ENCODE measurements around the gene DHRS7B.
"Not testable (repeated sequence)": the region's sequence is repeated elsewhere in the genome, so short reads cannot be mapped to it uniquely, and the experiment has no call there.

DHRS7B gene

GRCh38 chr17:21177401-21177800 is 50.6 kb downstream of the DHRS7B start:
- DNase-seq (ENCODE audit: low spot score), result no peak

DNA sequence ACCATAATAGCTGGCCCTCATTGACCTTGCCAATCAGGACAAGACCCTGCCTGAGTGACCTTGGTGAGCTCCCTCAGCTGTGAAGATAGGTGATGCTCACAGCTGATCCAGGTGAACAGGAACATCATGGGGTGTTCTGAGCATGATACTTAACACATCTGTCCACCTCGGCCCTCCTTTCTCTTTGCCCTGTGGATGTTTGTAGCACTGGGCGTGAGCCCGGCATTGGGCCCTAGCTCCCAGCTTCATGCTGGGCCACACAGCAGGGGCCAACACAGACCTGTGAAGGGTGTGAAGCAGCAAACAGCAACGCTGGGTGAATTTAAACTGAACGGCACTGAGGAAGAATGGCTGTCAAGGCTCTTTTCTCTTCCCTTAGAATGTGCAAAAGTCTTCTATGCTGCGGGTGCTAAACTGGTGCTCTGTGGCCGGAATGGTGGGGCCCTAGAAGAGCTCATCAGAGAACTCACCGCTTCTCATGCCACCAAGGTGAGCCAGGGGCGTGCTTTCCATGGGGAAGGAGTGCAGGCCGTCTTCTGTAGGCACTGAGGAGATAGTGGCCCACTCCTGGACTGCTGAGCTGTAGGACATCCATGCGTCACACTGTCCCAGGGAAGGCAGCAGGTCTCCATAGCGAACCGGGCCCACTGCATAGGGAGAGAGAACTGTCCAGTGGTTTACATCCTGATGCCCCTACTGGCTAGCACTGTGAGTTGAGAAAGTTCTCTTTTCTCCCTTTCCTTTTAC is 51.3 kb downstream of the DHRS7B start:
- DNase-seq (ENCODE audit: low spot score), result no peak

GRCh38 chr17:21183468-21183867 is 56.7 kb downstream of the DHRS7B start:
- DNase-seq (ENCODE audit: low spot score), result no peak

GRCh38 chr17:21184570-21184969 is 57.8 kb downstream of the DHRS7B start:
- DNase-seq (ENCODE audit: low spot score), result no peak

DNA sequence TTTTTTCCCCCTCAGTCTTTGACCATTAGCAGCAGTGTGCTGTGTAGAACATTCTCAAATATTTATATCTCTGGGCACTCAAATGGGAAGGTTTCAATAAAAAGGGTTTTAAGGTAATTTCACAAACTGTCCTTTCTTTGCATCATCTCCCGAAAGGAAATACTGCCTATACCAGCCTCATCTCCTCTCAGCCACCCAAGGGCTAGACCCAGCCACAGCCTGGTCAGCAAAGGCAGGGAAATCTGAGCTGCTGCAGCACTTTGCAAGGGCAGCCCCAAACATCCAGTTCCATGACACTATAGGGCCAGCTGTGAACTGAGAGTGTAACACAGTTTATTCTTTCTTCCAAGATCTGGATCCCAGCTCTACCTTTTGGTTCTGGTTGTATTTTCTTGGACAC is 58.3 kb downstream of the DHRS7B start:
- no peak for DNase-seq (ENCODE audit: low spot score)

DNA sequence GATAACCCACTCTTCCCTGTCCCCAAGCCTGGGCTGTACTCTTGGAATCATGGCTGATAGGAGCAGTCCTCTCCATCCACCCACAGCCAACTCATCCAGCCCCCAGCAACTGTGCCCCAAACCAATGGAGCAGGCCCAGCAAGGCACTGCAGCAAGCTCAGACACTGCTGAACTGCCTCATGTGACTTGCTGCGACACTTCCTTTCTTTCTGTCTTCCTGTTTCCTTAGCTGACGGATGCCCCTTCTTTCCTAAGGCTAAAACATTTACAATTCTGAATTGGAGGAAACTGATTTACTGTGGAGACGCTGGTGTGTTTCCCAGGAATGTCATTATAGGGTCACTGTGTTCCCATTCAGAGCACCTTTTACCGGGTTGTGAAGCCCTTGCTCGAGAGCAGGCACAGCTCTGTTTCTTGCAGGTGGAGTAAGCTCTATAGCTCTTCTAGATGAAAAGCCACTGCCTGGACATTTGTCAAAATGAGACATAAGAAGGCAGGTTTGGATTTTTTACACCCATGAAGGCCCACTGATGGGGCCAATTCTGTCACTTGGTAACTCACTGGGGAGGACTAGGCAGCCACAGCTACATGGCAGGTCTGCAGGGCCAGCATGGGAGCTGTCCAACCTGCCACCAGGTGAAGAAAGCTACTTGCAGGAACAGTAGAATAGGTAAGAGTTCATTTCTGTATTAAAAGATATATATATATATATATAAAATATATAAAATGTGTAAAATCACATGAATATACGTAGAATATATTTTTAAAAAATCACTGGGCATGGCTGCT is 59.8 kb downstream of the DHRS7B start:
- DNase-seq (ENCODE audit: low spot score), result no peak

- no peak for DNase-seq (ENCODE audit: low spot score)
Observed at GRCh38 chr17:21189361-21189760, 62.6 kb downstream of the DHRS7B start.

DNA sequence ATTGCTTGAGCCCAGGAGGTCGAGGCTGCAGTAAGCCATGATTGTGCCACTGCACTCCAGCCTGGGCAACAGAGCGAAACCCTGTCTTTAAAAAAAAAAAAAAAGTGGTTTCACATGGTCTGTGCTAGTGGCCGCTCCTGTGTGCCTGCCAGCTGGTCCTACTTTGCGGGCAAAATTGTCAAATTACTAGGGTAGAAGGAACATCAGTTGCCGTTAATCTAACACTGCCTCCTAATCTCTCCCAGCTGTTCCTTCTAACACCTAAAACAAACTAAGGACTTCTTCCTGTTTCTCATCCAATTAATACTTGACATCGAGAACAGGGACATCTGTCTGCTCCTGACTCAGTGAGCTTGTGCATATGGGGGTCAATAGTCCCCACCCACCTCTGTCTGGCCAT is 63.3 kb downstream of the DHRS7B start:
- no peak for DNase-seq (ENCODE audit: low spot score)

- no peak for DNase-seq (ENCODE audit: low spot score)
Observed at GRCh38 chr17:21191698-21192097, 64.9 kb downstream of the DHRS7B start.

- not testable (repeated sequence) for DNase-seq (ENCODE audit: low spot score)
Observed at GRCh38 chr17:21192414-21192813, 65.7 kb downstream of the DHRS7B start.

GRCh38 chr17:21193031-21193430 is 66.3 kb downstream of the DHRS7B start:
- no peak for DNase-seq (ENCODE audit: low spot score)

- DNase-seq (ENCODE audit: low spot score), result no peak
Observed at GRCh38 chr17:21194226-21194625, 67.5 kb downstream of the DHRS7B start.

DNA sequence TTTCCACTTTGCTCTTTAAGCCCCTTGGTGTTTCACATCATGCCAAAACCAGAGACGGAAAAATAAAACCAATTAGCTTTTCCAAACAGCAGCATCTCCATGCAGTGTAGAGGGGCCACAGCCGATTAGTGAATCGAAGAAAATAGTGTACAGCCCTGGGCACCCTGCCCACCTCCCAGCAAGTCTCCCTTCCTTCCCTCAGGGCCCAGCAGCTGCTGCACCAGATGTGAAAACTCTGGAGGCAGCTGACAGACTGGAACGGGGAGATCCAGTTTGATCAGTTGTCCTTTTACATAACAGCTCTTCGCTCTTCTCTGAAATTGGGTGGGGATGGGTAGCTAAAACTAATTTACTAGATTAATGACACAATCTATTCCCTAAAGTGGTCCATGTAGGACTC is 67.9 kb downstream of the DHRS7B start:
- no peak for DNase-seq (ENCODE audit: low spot score)

DNA sequence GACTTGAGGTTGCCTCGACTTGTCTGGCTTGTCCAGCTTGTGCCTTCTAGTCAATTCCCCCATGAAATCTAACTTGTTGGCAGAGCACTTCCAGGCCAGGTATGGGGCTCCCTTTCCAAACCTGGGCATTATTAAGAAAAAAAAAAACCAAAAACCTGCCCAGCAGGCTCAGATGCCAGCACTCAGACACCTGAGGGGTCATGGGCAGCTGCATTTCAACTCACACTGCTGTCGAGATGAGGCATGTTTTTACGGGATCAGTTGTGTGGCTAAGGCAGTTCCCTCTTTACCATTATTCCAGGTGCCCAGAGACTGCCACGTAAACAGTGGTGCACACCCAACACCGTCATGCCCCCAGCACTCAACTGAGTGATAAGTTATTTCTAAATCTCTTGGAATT is 69.4 kb downstream of the DHRS7B start:
- no peak for DNase-seq (ENCODE audit: low spot score)

DNA sequence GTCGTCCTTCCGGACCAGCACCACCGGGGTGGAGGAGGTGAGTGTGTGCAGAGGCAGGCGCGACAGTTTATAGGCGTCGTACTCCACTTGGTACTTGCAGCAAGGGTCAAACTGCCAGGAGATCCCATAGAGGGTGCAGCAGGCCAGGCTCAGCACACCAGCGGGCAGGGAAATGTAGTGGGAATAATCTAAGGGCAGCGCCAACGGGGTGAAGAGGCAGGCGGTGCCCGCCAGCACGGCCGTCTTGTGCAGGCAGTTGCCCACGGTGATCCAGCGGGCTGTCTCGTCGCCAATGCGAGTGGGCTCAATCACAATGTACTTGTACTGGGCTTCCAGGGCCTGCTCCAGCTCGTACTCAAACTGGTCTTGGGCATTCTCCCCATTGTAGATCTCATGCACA is 71.6 kb downstream of the DHRS7B start:
- DNase-seq (ENCODE audit: low spot score), result no peak

GRCh38 chr17:21199311-21199710 is 72.5 kb downstream of the DHRS7B start:
- no peak for DNase-seq (ENCODE audit: low spot score)

GRCh38 chr17:21199856-21200255 is 73.1 kb downstream of the DHRS7B start:
- no peak for DNase-seq (ENCODE audit: low spot score)

GRCh38 chr17:21200590-21201297 is 74.0 kb downstream of the DHRS7B start:
- no peak for DNase-seq (ENCODE audit: low spot score)

- DNase-seq (ENCODE audit: low spot score), result no peak
Observed at GRCh38 chr17:21201298-21201595, 74.5 kb downstream of the DHRS7B start.

GRCh38 chr17:21201874-21202273 is 75.1 kb downstream of the DHRS7B start:
- no peak for DNase-seq (ENCODE audit: low spot score)

DNA sequence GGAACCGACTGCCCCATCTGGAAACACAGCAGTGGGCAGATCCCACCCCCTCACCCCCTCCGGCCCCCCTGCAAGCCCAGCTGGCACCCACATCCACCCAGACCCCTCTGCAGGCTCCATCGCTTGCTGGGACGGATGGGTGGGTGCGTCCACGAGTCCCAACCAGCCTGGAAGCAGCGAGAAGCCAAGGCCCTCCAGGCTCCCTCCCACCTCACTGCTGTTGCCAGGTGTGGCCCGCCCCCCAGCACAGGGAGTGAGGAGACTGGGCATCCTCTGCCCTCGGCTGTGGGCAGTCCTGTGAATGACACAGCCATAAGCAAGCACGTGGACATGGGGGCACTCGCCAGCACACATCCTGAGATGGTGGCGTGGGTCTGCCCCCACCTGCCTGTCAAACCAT is 75.7 kb downstream of the DHRS7B start:
- DNase-seq (ENCODE audit: low spot score), result no peak

DNA sequence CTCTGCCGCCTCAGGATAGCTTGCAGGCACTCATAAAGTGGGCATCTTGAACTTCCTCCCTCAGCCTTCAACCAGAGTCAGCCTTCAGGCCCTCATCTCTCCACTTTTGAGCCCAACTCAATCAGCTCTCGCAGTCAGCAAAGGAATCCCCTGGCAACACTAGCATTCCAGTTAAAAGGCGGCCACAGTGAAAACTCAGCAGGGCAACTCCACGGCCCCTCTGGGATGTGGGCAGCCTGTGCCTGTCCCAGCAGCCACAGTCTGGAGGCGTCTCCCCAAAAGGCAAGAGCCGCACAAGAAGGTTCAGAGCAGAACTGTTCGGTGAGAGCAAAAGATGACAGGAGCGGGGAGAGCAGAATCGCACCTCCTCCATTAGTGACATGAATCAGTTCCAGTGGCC is 78.2 kb downstream of the DHRS7B start:
- DNase-seq (ENCODE audit: low spot score), result no peak

- DNase-seq (ENCODE audit: low spot score), result no peak
Observed at GRCh38 chr17:21208352-21208751, 81.6 kb downstream of the DHRS7B start.
